Heart right ventricle (tissue), 16 donors: ENCODE results near the gene DCANP1. TPM values are rescaled to one million over a fixed set of nuclear protein-coding genes. Genes with fewer than 3 reads are reported as not detected.
"Not testable (repeated sequence)": the region's sequence is repeated elsewhere in the genome, so short reads cannot be mapped to it uniquely, and the experiment has no call there.

Experiments used
- ATAC-seq, 8 donors: fragments of 200-7000 bp; cut with Tn5 transposase; one replicate each; pipeline ENCODE4 v1.9.1; 2020; ENCODE audit warnings: mild to moderate bottlenecking in 8 of 8, moderate library complexity in 8 of 8, moderate number of reproducible peaks in 1 of 8
- DNase-seq, 2 donors: peaks; one replicate each; pipeline ENCODE4 v3.0.0-alpha.2; 2020
- H3K27ac ChIP-seq, 10 donors: fragments of 200-600 bp; sonication (generic) in 2 of 10; one replicate each; pipeline versions ENCODE4 v1.5.0 to v1.8.0; 2020 to 2022; ENCODE audit warnings: mild to moderate bottlenecking in 3 of 10
- H3K27me3 ChIP-seq, 7 donors: fragments of 200-600 bp; one replicate each; pipeline ENCODE4 v1.8.0; 2021 to 2022; ENCODE audit warnings: mild to moderate bottlenecking in 2 of 7
- H3K36me3 ChIP-seq, 9 donors: fragments of 200-600 bp; sonication (generic) in 1 of 9; one replicate each; pipeline versions ENCODE4 v1.5.0 to v1.8.0; 2020 to 2022; ENCODE audit warnings: mild to moderate bottlenecking in 2 of 9
- H3K4me1 ChIP-seq, 9 donors: fragments of 200-600 bp; sonication (generic) in 1 of 9; one replicate each; pipeline versions ENCODE4 v1.5.0 to v1.8.0; 2020 to 2022; ENCODE audit warnings: mild to moderate bottlenecking in 4 of 9
- H3K4me3 ChIP-seq, 10 donors: fragments of 200-600 bp; sonication (generic) in 2 of 10; one replicate each; pipeline versions ENCODE4 v1.5.0 to v1.8.0; 2020 to 2022; ENCODE audit warnings: mild to moderate bottlenecking in 7 of 10, moderate library complexity in 2 of 10
- H3K9me3 ChIP-seq, 11 donors: fragments of 200-600 bp in 10 of 11; sonication (generic) in 2 of 11; one replicate each; pipeline versions ENCODE4 v1.5.0 to v1.8.0; 2013 to 2022; ENCODE audit warnings: mild to moderate bottlenecking in 2 of 11, control low read depth in 1 of 11, moderate library complexity in 1 of 11
- CTCF ChIP-seq, 9 donors: fragments of 200-600 bp; sonication (generic) in 2 of 9; IDR thresholded peaks; one replicate each; pipeline versions ENCODE4 v1.5.0 to v1.8.0; 2021 to 2022; ENCODE audit warnings: antibody characterized with exemption in 9 of 9, mild to moderate bottlenecking in 5 of 9, moderate library complexity in 1 of 9
- WGBS, 2 donors: extraction: QIAGEN DNeasy Blood & Tissue Kit; methylation state at CpG; one replicate each; pipeline ENCODE4 v1.1.7; 2013; ENCODE audit warnings: inconsistent platforms in 1 of 2; 5-methylcytosine and 5-hydroxymethylcytosine counted together
- intact Hi-C, 10 donors: fragments of 100-400 bp; cut with DNase I; formaldehyde crosslinking; loops; one replicate each; pipeline versions ENCODE4 v1.11.1 to v1.14.2; 2022
- long read RNA-seq, 3 donors: library from polyadenylated mRNA; unstranded; transcript quantifications; one replicate each; pipeline ENCODE4 v2.0.0, GENCODE V29; 2020 to 2021
- polyA plus RNA-seq, 2 donors: library from polyadenylated mRNA; stranded (reverse); fragments of 200-250 nt; gene quantifications; one replicate each; pipeline ENCODE4 v1.2.3, GENCODE V29; 2013
- total RNA-seq, 10 donors: library from RNA; stranded (reverse); fragmentation: NEBNext Ultra II Directional in 3 of 10; extraction: Animal tissue kit (Norgen Biotek cat#: 25700) in 3 of 10; gene quantifications; one replicate each; pipeline versions ENCODE4 v1.2.1 to v1.2.4, GENCODE V29; 2021 to 2023
- donor health status: Arrhythmogenic right ventricular cardiomyopathy.
- donor health status: ischemic (EF 13 %, LVEDD 7.1; RV severe dilation, severe dysfunction).
- donor health status: healthy with polysubstance abuse.
- donor health status: DM: no; HTN: yes; CAD: no.
- donor health status: DM: no; HTN: no; CAD: no.
- donor health status: ischemic (EF 25% LVEDD 6.9; RV normal size, moderate dysfunction).
- donor health status: ischemic (EF 25% LVEDD 5.7; RV mildly dilated, moderate dysfunction).
- donor health status: healthy.
- donor health status: DM: yes; HTN: yes; CAD: no.
- donor health status: Ischemic cardiomyopathy.
- donor health status: ischemic (EF 35%, LVEDD 5.7; RV mildly dilated, moderate dysfunction).
- donor health status: nonischemic (EF 11% LVEDD 7.7; RV severe dilation, severe dysfunction).
- donor health status: DM: yes; HTN: yes; CAD: no.
- donor health status: PGD.
- donor health status: ischemic (EF 29% LVEDD 5.4; RV normal size, mild dysfunction).
- donor health status: nonischemic (EF 23%, LVEDD 6.1; RV moderate dilation, normal function).

DCANP1 gene
- total RNA-seq (not detected), polyA plus RNA-seq (not detected)
- long read RNA-seq, donor 1: 0 reads
- long read RNA-seq, donor 2: 0 reads
- long read RNA-seq, donor 3: 0 reads

DNA sequence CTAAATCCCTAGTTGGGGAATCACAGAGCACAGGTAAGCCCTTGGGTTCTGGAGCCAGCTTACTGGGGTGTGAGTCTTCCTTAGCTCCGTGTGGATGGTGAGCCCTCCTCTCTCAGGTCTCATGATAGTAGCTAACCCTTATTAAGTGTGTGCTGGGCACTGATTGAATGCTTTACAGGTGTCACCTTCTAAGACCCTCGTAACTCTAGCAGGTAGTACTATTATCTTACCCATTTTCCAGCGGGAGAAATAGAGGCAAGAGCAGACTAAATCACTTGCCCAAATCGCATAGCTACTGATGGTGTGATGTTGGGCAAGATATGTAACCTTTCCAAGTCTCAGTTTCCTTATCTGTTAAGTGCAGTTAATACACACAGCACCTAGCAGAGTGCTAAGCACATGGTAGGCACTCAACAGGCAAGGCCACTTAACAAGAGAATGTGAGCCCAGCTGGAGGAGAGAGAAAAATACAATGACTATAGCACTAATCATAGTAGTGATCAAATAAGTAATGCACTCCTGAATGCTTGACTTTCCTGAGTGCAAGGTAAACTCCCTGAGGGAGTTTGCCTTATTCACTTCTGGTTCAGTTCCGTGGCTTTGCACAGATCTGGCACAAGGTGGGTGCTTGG lies at the start of gene DCANP1:
DCANP1 (minus strand) TSS at position 51 of the 632 bp plus-strand sequence. CDS start 240 bp downstream, outside the sequence.
- no peak for ATAC-seq

GRCh38 chr5:135495531-135495930 lies 48.4 kb upstream of the DCANP1 start:
- H3K27ac ChIP-seq, H3K4me3 ChIP-seq, intact Hi-C loops, ATAC-seq, DNase-seq, H3K36me3 ChIP-seq, H3K9me3 ChIP-seq: not testable (repeated sequence)
- peaks cover 10 to 77% (median 65%) of the 10 kb centered on the region in 7 donors for H3K27me3 ChIP-seq
- peaks cover 0 to 17% (median 1%) of the 10 kb centered on the region in 9 donors for H3K4me1 ChIP-seq
- WGBS, 2 donors: 66 to 76% methylated on average over 4 of the region's 4 CpGs

More for the DNA sequence above, at the start of gene DCANP1:
- intact Hi-C loops: no loop called here
- Histone ChIP-seq H3K4me3 (no peak within 1 kb of the TSS), H3K27me3 (peaks cover 0 to 2% (median 0%) of the 10 kb centered on the region in 7 donors), H3K4me1 (peaks cover 0 to 21% (median 0%) of the 10 kb centered on the region in 9 donors), H3K9me3 (no peaks in the 10 kb centered on the region), H3K27ac (no peak within 1 kb of the TSS), H3K36me3 (no peaks in the 10 kb centered on the region)
- DNase-seq: no peak
- 88 to 92% methylated on average over 5 of the region's 5 CpGs for WGBS, 2 donors
- no peak for TF ChIP-seq CTCF (IDR thresholded peaks at IDR 0.05)

- H3K4me3 ChIP-seq: no peak overlapping the region
- 82 to 84% methylated on average over 5 of the region's 5 CpGs for WGBS, 2 donors
- intact Hi-C loops: no loop called here
- no peak overlapping the region for H3K27ac ChIP-seq
- no peak for DNase-seq
- H3K27me3 ChIP-seq: peaks cover 16 to 80% (median 73%) of the 10 kb centered on the region in 7 donors
- H3K9me3 ChIP-seq: no peaks in the 10 kb centered on the region
- H3K4me1 ChIP-seq: peaks cover 2 to 30% (median 15%) of the 10 kb centered on the region in 9 donors
- no peak for ATAC-seq
- no peaks in the 10 kb centered on the region for H3K36me3 ChIP-seq
- TF ChIP-seq CTCF (IDR thresholded peaks at IDR 0.05): no peak
These were observed 47.0 kb upstream of the DCANP1 start for GRCh38 chr5:135494196-135494595.

DNA sequence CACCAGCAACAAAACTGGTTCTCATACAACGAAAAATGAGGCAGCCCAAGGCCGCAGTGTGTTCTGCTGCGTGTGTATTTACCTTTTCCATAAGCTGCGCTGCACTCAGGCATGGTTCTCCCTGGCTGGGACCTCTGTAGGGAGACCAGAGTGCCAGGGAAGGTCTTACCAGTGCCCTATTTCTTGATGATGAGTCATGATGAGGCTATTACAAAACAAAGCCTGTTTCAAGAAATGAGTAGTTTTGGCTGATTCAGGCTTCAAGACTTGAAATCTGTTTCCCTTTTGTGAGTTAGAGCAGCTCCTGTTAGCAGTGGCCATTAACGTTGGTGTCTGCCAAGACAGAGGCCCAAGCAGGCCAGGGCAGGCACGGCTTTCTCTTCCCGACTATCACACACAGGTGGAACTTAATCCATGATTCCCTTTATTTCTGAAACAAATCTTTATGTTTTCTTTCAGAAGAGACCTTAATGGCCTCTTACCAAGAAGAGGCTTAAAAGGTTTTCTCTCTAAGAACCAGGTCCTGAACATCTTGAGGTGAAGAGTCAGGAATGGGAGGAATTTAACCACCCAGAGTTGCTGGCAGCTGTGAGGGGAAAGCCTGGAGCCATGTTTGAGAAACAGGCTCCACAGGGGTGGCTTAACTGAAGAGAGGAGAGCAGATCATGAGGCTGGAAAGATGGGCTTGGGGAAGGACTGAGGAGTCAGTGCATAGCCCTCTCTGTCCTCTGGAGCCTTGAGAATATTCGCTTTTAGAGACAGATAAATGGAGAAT lies 46.4 kb upstream of the DCANP1 start:
- 76 to 78% methylated on average over 8 of the region's 8 CpGs for WGBS, 2 donors
- Histone ChIP-seq H3K27me3 (peaks cover 16 to 80% (median 73%) of the 10 kb centered on the region in 7 donors), H3K4me1 (peaks cover 2 to 36% (median 21%) of the 10 kb centered on the region in 9 donors), H3K9me3 (no peaks in the 10 kb centered on the region), H3K27ac (no peak overlapping the region), H3K36me3 (no peaks in the 10 kb centered on the region), H3K4me3 (no peak overlapping the region)
- no peak for TF ChIP-seq CTCF (IDR thresholded peaks at IDR 0.05)
- DNase-seq (no peak), ATAC-seq (peak in 1 of 8 donors; percentile 47)
- intact Hi-C loops: no loop called here
